Right lobe of liver (tissue), 6 donors: Measurements from ENCODE around the gene PDXDC1. TPM values are rescaled to one million over a fixed set of nuclear protein-coding genes. Genes with fewer than 3 reads are reported as not detected.
A peak's percentile ranks its signal among the peaks of the same experiment; 100 is the strongest.
"Not testable (repeated sequence)": the region's sequence is repeated elsewhere in the genome, so short reads cannot be mapped to it uniquely, and the experiment has no call there.

Source experiments
- ATAC-seq, 4 donors: fragments of 200-7000 bp; cut with Tn5 transposase; one replicate each; pipeline ENCODE4 v1.9.1; 2020; ENCODE audit warnings: mild to moderate bottlenecking in 4 of 4, moderate library complexity in 4 of 4
- DNase-seq, 3 donors: peaks; one replicate each; pipeline ENCODE4 v3.0.0-alpha.2; 2020
- H3K27ac ChIP-seq, 3 donors: fragments of 200-600 bp; one replicate each; pipeline ENCODE4 v1.8.0; 2022
- H3K27me3 ChIP-seq, 2 donors: fragments of 200-600 bp; one replicate each; pipeline ENCODE4 v1.8.0; 2022
- H3K36me3 ChIP-seq, 4 donors: fragments of 200-600 bp; sonication (generic) in 1 of 4; one replicate each; pipeline versions ENCODE4 v1.5.1 to v1.8.0; 2017 to 2022; ENCODE audit warnings: control low read depth in 1 of 4
- H3K4me1 ChIP-seq, 4 donors: fragments of 200-600 bp; sonication (generic) in 1 of 4; one replicate each; pipeline versions ENCODE4 v1.5.1 to v1.8.0; 2017 to 2022; ENCODE audit warnings: control low read depth in 1 of 4
- H3K4me3 ChIP-seq, 3 donors: fragments of 200-600 bp; one replicate each; pipeline ENCODE4 v1.8.0; 2022
- H3K9me3 ChIP-seq, 4 donors: fragments of 200-600 bp; sonication (generic) in 1 of 4; one replicate each; pipeline versions ENCODE4 v1.5.1 to v1.8.0; 2017 to 2022; ENCODE audit warnings: control low read depth in 1 of 4
- CTCF ChIP-seq, 4 donors: fragments of 200-600 bp in 3 of 4; fragments of 450-650 bp in 1 of 4; IDR thresholded peaks; one replicate each; pipeline versions ENCODE4 v1.5.1 to v1.8.0; 2016 to 2022; ENCODE audit warnings: antibody characterized with exemption in 4 of 4, mild to moderate bottlenecking in 2 of 4
- POLR2A ChIP-seq: fragments of 450-650 bp; IDR thresholded peaks from one replicate; pipeline ENCODE4 v1.6.1; 2017; ENCODE audit warnings: antibody characterized with exemption, mild to moderate bottlenecking
- WGBS: methylation state at CpG from one replicate; pipeline ENCODE4 v1.1.6; 2018; ENCODE audit warnings: low coverage, low lambda C conversion rate; ENCODE audit not compliant: insufficient coverage; ENCODE audit errors: missing lambda C conversion rate; 5-methylcytosine and 5-hydroxymethylcytosine counted together
- intact Hi-C, 2 donors: fragments of 100-400 bp; cut with DNase I; formaldehyde crosslinking; loops; one replicate each; pipeline versions ENCODE4 v1.11.2 to v1.14.1; 2022
- total RNA-seq, 6 experiments: library from RNA; depleted of rRNA in 2 of 6; stranded (reverse); fragments of >200 nt in 2 of 6; fragmentation: NEBNext Ultra II Directional in 3 of 6; extraction: Animal tissue kit (Norgen Biotek cat#: 25700) in 3 of 6; gene quantifications; one replicate each; pipeline versions ENCODE4 v1.1.0 to v1.2.4, GENCODE V29; 2016 to 2023
- donor health status: DM: no; HTN: yes; CAD: no.
- donor health status: DM: no; HTN: no; CAD: no.
- donor health status: DM: no; HTN: no; CAD: no.
- donor health status: DM: no; HTN: yes; CAD: no.
- donor health status: DM: no; HTN: yes; CAD: no.

Gene PDXDC1
- total RNA-seq, 6 experiments from 2014 or later, result 78.8 to 144 (median 111) TPM

GRCh38 chr16:15043344-15043743, 68.5 kb downstream of the PDXDC1 start:
- no peak for DNase-seq
- H3K27me3 ChIP-seq, result no peaks in the 10 kb centered on the region
- ATAC-seq, result no peak
- peaks cover 0 to 15% (median 6%) of the 10 kb centered on the region in 4 donors for H3K4me1 ChIP-seq
- peaks cover 0 to 25% (median 12%) of the 10 kb centered on the region in 4 donors for H3K36me3 ChIP-seq
- intact Hi-C loops, result no loop called here
- no peaks in the 10 kb centered on the region for H3K9me3 ChIP-seq
- TF ChIP-seq CTCF (IDR thresholded peaks at IDR 0.05) (no peak), POLR2A (no peak)
- no peak overlapping the region for H3K4me3 ChIP-seq
- 43% methylated on average over 1 of the region's 5 CpGs for WGBS
- H3K27ac ChIP-seq, result no peak overlapping the region

GRCh38 chr16:15044286-15044685, 69.5 kb downstream of the PDXDC1 start:
- Histone ChIP-seq H3K27ac (no peak overlapping the region), H3K9me3 (no peaks in the 10 kb centered on the region), H3K4me3 (no peak overlapping the region), H3K27me3 (no peaks in the 10 kb centered on the region), H3K36me3 (peaks cover 0 to 16% (median 7%) of the 10 kb centered on the region in 4 donors), H3K4me1 (peaks cover 0 to 15% (median 6%) of the 10 kb centered on the region in 4 donors)
- DNase-seq (no peak), ATAC-seq (peak in 1 of 4 donors; percentile 6)
- intact Hi-C loops, result no loop called here
- 21% methylated on average over 8 of the region's 11 CpGs for WGBS
- no peak for TF ChIP-seq CTCF (IDR thresholded peaks at IDR 0.05)
- TF ChIP-seq POLR2A, result no peak

- WGBS, result 56% methylated on average over 9 of the region's 9 CpGs
- H3K9me3 ChIP-seq, H3K27ac ChIP-seq, H3K27me3 ChIP-seq, H3K36me3 ChIP-seq, H3K4me3 ChIP-seq, DNase-seq, intact Hi-C loops: not testable (repeated sequence)
- H3K4me1 ChIP-seq, result peaks cover 0 to 21% (median 6%) of the 10 kb centered on the region in 4 donors
- ATAC-seq, result peak; percentile 35 to 63 (median 52)
Measured at GRCh38 chr16:15045270-15045669, 70.4 kb downstream of the PDXDC1 start.

- no peak for ATAC-seq
- Histone ChIP-seq H3K36me3 (no peaks in the 10 kb centered on the region), H3K4me3 (no peak overlapping the region), H3K27me3 (no peaks in the 10 kb centered on the region), H3K4me1 (peaks cover 0 to 20% (median 7%) of the 10 kb centered on the region in 4 donors), H3K27ac (no peak overlapping the region), H3K9me3 (no peaks in the 10 kb centered on the region)
- intact Hi-C loops, result no loop called here
- WGBS, result 93% methylated on average over 16 of the region's 21 CpGs
- DNase-seq, result no peak
- TF ChIP-seq CTCF (IDR thresholded peaks at IDR 0.05), result no peak
- no peak for TF ChIP-seq POLR2A
Measured at GRCh38 chr16:15046692-15047376, 72.0 kb downstream of the PDXDC1 start.

- no peak overlapping the region for H3K4me3 ChIP-seq
- H3K27me3 ChIP-seq, result no peaks in the 10 kb centered on the region
- intact Hi-C loops, result no loop called here
- no peaks in the 10 kb centered on the region for H3K9me3 ChIP-seq
- DNase-seq, result no peak
- no peaks in the 10 kb centered on the region for H3K36me3 ChIP-seq
- H3K4me1 ChIP-seq, result peaks cover 0 to 22% (median 11%) of the 10 kb centered on the region in 4 donors
- TF ChIP-seq POLR2A (no peak), CTCF (IDR thresholded peaks at IDR 0.05) (no peak)
- no peak overlapping the region for H3K27ac ChIP-seq
- no peak for ATAC-seq
- 63% methylated on average over 2 of the region's 3 CpGs for WGBS
Measured at GRCh38 chr16:15049581-15050180, 74.9 kb downstream of the PDXDC1 start.

- intact Hi-C loops, H3K27me3 ChIP-seq, H3K9me3 ChIP-seq, H3K4me3 ChIP-seq, H3K27ac ChIP-seq, ATAC-seq, DNase-seq, H3K36me3 ChIP-seq: not testable (repeated sequence)
- 100% methylated on average over 1 of the region's 1 CpG for WGBS
- peaks cover 0 to 22% (median 11%) of the 10 kb centered on the region in 4 donors for H3K4me1 ChIP-seq
Measured at GRCh38 chr16:15050440-15050839, 75.6 kb downstream of the PDXDC1 start.
